HFFc6 (cell line): ENCODE measurements around the gene DSE. TPM values are rescaled to one million over a fixed set of nuclear protein-coding genes. Genes with fewer than 3 reads are reported as not detected.

Source experiments
- DNase-seq: peaks from one replicate; pipeline ENCODE4 v3.0.0-alpha.2; 2018
- H3K27ac Mint-ChIP-seq: 2 replicates; pipeline ENCODE4 v1.8.0; 2020; ENCODE audit warnings: mild to moderate bottlenecking, mixed read lengths
- H3K27me3 Mint-ChIP-seq: 2 replicates; pipeline ENCODE4 v1.8.0; 2021; ENCODE audit warnings: mild to moderate bottlenecking, moderate library complexity, mixed read lengths; ENCODE audit not compliant: insufficient read depth
- H3K36me3 Mint-ChIP-seq: 2 replicates; pipeline ENCODE4 v1.8.0; 2021; ENCODE audit warnings: low read depth, mixed read lengths
- H3K4me1 Mint-ChIP-seq: 2 replicates; pipeline ENCODE4 v1.8.0; 2020; ENCODE audit warnings: low read depth, mixed read lengths
- H3K4me3 Mint-ChIP-seq: 2 replicates; pipeline ENCODE4 v1.8.0; 2020; ENCODE audit warnings: mild to moderate bottlenecking, moderate library complexity, mixed read lengths
- H3K9me3 Mint-ChIP-seq: 2 replicates; pipeline ENCODE4 v1.8.0; 2020; ENCODE audit warnings: mild to moderate bottlenecking, mixed read lengths
- CTCF ChIP-seq: fragments of 200-600 bp; sonication (generic); IDR thresholded peaks from 2 replicates; pipeline ENCODE4 v1.5.0; 2021; ENCODE audit warnings: antibody characterized with exemption, mild to moderate bottlenecking
- total RNA-seq, 6 experiments: library from RNA; stranded (reverse); fragmentation: NEBNext Ultra II Directional; extraction: Animal tissue kit (Norgen Biotek cat#: 25700); gene quantifications; 2 replicates in 1 of 6; 3 replicates in 5 of 6; pipeline ENCODE4 v1.2.3, GENCODE V29; 2021

The DSE gene
- total RNA-seq, 6 experiments from 2014 or later, result 86.7 to 110 (median 94.9) TPM

GRCh38 chr6:116354236-116354635, 16.5 kb upstream of the DSE start:
- DNase-seq, result no peak

GRCh38 chr6:116355796-116356195, 15.0 kb upstream of the DSE start:
- Mint-ChIP-seq H3K9me3 (no peaks in the 10 kb centered on the region), H3K36me3 (no peaks in the 10 kb centered on the region), H3K27me3 (no peaks in the 10 kb centered on the region), H3K4me1 (peaks cover 28% of the 10 kb centered on the region), H3K4me3 (no peak overlapping the region), H3K27ac (no peak overlapping the region)
- TF ChIP-seq CTCF, result no peak
- no peak for DNase-seq

More at GRCh38 chr6:116354236-116354635, 16.5 kb upstream of the DSE start:
- Mint-ChIP-seq H3K4me3 (no peak overlapping the region), H3K9me3 (no peaks in the 10 kb centered on the region), H3K27me3 (no peaks in the 10 kb centered on the region), H3K27ac (no peak overlapping the region), H3K36me3 (no peaks in the 10 kb centered on the region), H3K4me1 (peaks cover 28% of the 10 kb centered on the region)
- no peak for TF ChIP-seq CTCF

- DNase-seq, result no peak
- no peaks in the 10 kb centered on the region for H3K9me3 Mint-ChIP-seq
- no peaks in the 10 kb centered on the region for H3K27me3 Mint-ChIP-seq
- no peak for TF ChIP-seq CTCF
- no peak overlapping the region for H3K27ac Mint-ChIP-seq
- no peak overlapping the region for H3K4me3 Mint-ChIP-seq
- no peaks in the 10 kb centered on the region for H3K36me3 Mint-ChIP-seq
- peaks cover 30% of the 10 kb centered on the region for H3K4me1 Mint-ChIP-seq
Measured at GRCh38 chr6:116359131-116359530, 11.6 kb upstream of the DSE start.

- H3K4me1 Mint-ChIP-seq, result peaks cover 33% of the 10 kb centered on the region
- H3K4me3 Mint-ChIP-seq, result no peak overlapping the region
- H3K27me3 Mint-ChIP-seq, result no peaks in the 10 kb centered on the region
- no peaks in the 10 kb centered on the region for H3K36me3 Mint-ChIP-seq
- no peak for DNase-seq
- no peak for TF ChIP-seq CTCF
- H3K27ac Mint-ChIP-seq, result no peak overlapping the region
- H3K9me3 Mint-ChIP-seq, result no peaks in the 10 kb centered on the region
Measured at GRCh38 chr6:116359835-116360234, 10.9 kb upstream of the DSE start.

- H3K9me3 Mint-ChIP-seq, result no peaks in the 10 kb centered on the region
- no peak overlapping the region for H3K27ac Mint-ChIP-seq
- no peak overlapping the region for H3K4me3 Mint-ChIP-seq
- DNase-seq, result no peak
- H3K36me3 Mint-ChIP-seq, result no peaks in the 10 kb centered on the region; the same call in 1 of the 2 replicates
- no peak for TF ChIP-seq CTCF
- peaks cover 28% of the 10 kb centered on the region for H3K4me1 Mint-ChIP-seq
- no peaks in the 10 kb centered on the region for H3K27me3 Mint-ChIP-seq
Measured at GRCh38 chr6:116362276-116362675, 8.5 kb upstream of the DSE start.

- no peak for TF ChIP-seq CTCF
- Mint-ChIP-seq H3K4me3 (peak overlapping the region; percentile 32; the same call in 1 of the 2 replicates), H3K27ac (no peak overlapping the region; the same call in 1 of the 2 replicates), H3K9me3 (no peaks in the 10 kb centered on the region), H3K36me3 (no peaks in the 10 kb centered on the region; the same call in 1 of the 2 replicates), H3K4me1 (peaks cover 33% of the 10 kb centered on the region), H3K27me3 (no peaks in the 10 kb centered on the region)
- DNase-seq, result peak; percentile 19
Measured at GRCh38 chr6:116363759-116364158, 7.0 kb upstream of the DSE start.
